Measurements from ENCODE around the gene PITHD1.

GRCh38 chr1:23759277-23759676, 18.9 kb upstream of the PITHD1 start:
- no peak for TF ChIP-seq POLR2A (IDR thresholded peaks at IDR 0.05; ENCODE audit: low read depth, low read length)
- TF ChIP-seq POLR2AphosphoS5 (IDR thresholded peaks at IDR 0.05; ENCODE audit: low read depth, low read length): no peak
- no peak for TF ChIP-seq TAF1 (IDR thresholded peaks at IDR 0.05; ENCODE audit: borderline replicate concordance, low read depth, low read length)
